Measurements from ENCODE around the gene MXRA8.

MXRA8 gene

DNA sequence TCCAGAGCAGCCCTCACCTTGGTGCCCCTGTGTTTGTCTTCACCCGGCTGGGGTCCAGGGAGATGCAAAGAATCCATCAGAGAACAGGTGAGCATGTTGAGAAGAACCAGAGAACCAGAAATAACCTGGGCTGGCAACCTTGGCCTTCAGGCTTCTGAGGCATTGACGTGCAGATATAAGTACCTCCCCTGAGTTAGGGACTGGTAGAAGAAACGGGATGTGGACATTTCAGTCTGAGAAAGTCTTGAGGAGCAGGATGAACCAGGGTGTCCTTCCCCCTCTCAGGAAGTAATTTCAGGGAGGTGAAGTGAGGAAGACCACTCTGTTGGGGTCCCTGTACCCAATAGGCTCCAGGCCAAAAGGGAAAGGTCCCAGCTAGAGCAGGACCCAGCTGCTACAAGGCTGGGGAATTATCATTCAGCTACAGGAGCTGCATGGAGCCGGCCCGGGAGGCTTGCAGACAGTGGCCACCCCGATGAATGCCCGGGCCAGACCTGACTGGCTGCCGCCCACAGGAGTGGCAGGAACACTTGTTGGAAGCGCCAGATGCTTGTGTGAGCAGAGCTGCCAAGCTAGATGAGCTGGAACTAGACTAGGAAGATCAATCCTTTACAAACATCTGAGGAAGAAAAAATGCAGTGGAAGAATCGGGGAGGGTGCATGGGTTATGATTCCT is 18.3 kb upstream of the MXRA8 start:
- Histone ChIP-seq H3K4ac (ENCODE audit: low read depth in 1 of 2, low read length in 2 of 2) (peak overlapping the region in 1 of 2 experiments; percentile 30), H3K14ac (ENCODE audit: low read length in 2 of 2) (no peak overlapping the region), H2BK5ac (ENCODE audit: low read depth, low read length, poor library complexity, severe bottlenecking) (no peak overlapping the region), H2AK5ac (ENCODE audit: low read length, severe bottlenecking) (peak overlapping the region; percentile 47), H3K4me1 (ENCODE audit: control insufficient read depth, insufficient read depth, low read depth, low read length) (peaks cover 26% of the 10 kb centered on the region), H3K27me3 (ENCODE audit: control insufficient read depth in 1 of 2, insufficient read depth in 1 of 2, low read length in 2 of 2) (no peaks in the 10 kb centered on the region), H2AFZ (ENCODE audit: low read depth, low read length) (no peak overlapping the region), H2BK15ac (ENCODE audit: low read depth, poor library complexity, severe bottlenecking) (no peak overlapping the region), H4K8ac (ENCODE audit: low read length) (no peak overlapping the region), H3K9ac (ENCODE audit: low read length) (peak overlapping the region; percentile 94), H3K18ac (ENCODE audit: low read depth in 1 of 2, low read length in 2 of 2) (no peak overlapping the region), H3K4me2 (ENCODE audit: low read length, poor library complexity, severe bottlenecking) (no peak overlapping the region), H3K36me3 (ENCODE audit: control insufficient read depth in 1 of 2, insufficient read depth in 2 of 2, low read depth in 1 of 2, low read length in 2 of 2) (peaks cover 24 to 47% of the 10 kb centered on the region in 2 experiments), H4K91ac (ENCODE audit: low read length) (no peak overlapping the region), H3K4me3 (ENCODE audit: insufficient read depth in 1 of 2, low read depth in 1 of 2, low read length in 2 of 2) (peak overlapping the region in 1 of 2 experiments; percentile 93), H2BK120ac (ENCODE audit: low read depth, low read length) (no peak overlapping the region), H2BK12ac (ENCODE audit: low read length in 2 of 2) (no peak overlapping the region), H3K9me3 (ENCODE audit: control insufficient read depth, low read length) (no peaks in the 10 kb centered on the region), H3K27ac (ENCODE audit: low read length, poor library complexity, severe bottlenecking) (no peak overlapping the region), H3K79me1 (replicated peaks; ENCODE audit: low read length, poor library complexity, severe bottlenecking) (peaks cover 28% of the 10 kb centered on the region), H3K23ac (ENCODE audit: low read length in 2 of 2) (no peak overlapping the region)
- DNase-seq, result no peak
- 95% methylated on average over 10 of the region's 10 CpGs for WGBS

- Histone ChIP-seq H2BK5ac (ENCODE audit: low read depth, low read length, poor library complexity, severe bottlenecking) (peak within 1 kb of the TSS; percentile 19), H3K79me1 (replicated peaks; ENCODE audit: low read length, poor library complexity, severe bottlenecking) (peaks cover 18% of the 10 kb centered on the region), H3K9ac (ENCODE audit: low read length) (peak within 1 kb of the TSS; percentile 94), H3K18ac (ENCODE audit: low read depth in 1 of 2, low read length in 2 of 2) (peak within 1 kb of the TSS; percentile 96), H4K91ac (ENCODE audit: low read length) (peak within 1 kb of the TSS; percentile 93), H2BK15ac (ENCODE audit: low read depth, poor library complexity, severe bottlenecking) (no peak within 1 kb of the TSS), H2BK120ac (ENCODE audit: low read depth, low read length) (peak within 1 kb of the TSS; percentile 43), H3K4me3 (ENCODE audit: insufficient read depth in 1 of 2, low read depth in 1 of 2, low read length in 2 of 2) (peak within 1 kb of the TSS; percentile 92 to 93), H3K4me1 (ENCODE audit: control insufficient read depth, insufficient read depth, low read depth, low read length) (peaks cover 35% of the 10 kb centered on the region), H3K14ac (ENCODE audit: low read length in 2 of 2) (peak within 1 kb of the TSS; percentile 59 to 88), H3K23ac (ENCODE audit: low read length in 2 of 2) (peak within 1 kb of the TSS in 1 of 2 experiments; percentile 43), H2AK5ac (ENCODE audit: low read length, severe bottlenecking) (peak within 1 kb of the TSS; percentile 47), H3K27me3 (ENCODE audit: control insufficient read depth in 1 of 2, insufficient read depth in 1 of 2, low read length in 2 of 2) (no peaks in the 10 kb centered on the region), H3K36me3 (ENCODE audit: control insufficient read depth in 1 of 2, insufficient read depth in 2 of 2, low read depth in 1 of 2, low read length in 2 of 2) (peaks cover 11 to 44% of the 10 kb centered on the region in 2 experiments), H3K4ac (ENCODE audit: low read depth in 1 of 2, low read length in 2 of 2) (peak within 1 kb of the TSS; percentile 69 to 91), H2BK12ac (ENCODE audit: low read length in 2 of 2) (peak within 1 kb of the TSS in 1 of 2 experiments; percentile 40), H4K8ac (ENCODE audit: low read length) (peak within 1 kb of the TSS; percentile 96), H3K9me3 (ENCODE audit: control insufficient read depth, low read length) (no peaks in the 10 kb centered on the region), H2AFZ (ENCODE audit: low read depth, low read length) (peak within 1 kb of the TSS; percentile 75), H3K4me2 (ENCODE audit: low read length, poor library complexity, severe bottlenecking) (peak within 1 kb of the TSS; percentile 92), H3K27ac (ENCODE audit: low read length, poor library complexity, severe bottlenecking) (peak within 1 kb of the TSS; percentile 70)
- peak; percentile 100 for DNase-seq
- under 1% methylated on average over 85 of the region's 85 CpGs for WGBS
These were observed 16.7 kb upstream of the MXRA8 start, which contains the start of gene AURKAIP1 for GRCh38 chr1:1374929-1375662. AURKAIP1 (minus strand) TSS chr1:1375207; CDS start chr1:1374756, 451 bp downstream.

GRCh38 chr1:1374589-1374928 is 16.2 kb upstream of the MXRA8 start:
- H4K91ac ChIP-seq (ENCODE audit: low read length), result peak overlapping the region; percentile 93
- H3K23ac ChIP-seq (ENCODE audit: low read length in 2 of 2), result peak overlapping the region in 1 of 2 experiments; percentile 43
- H3K9ac ChIP-seq (ENCODE audit: low read length), result peak overlapping the region; percentile 94
- peak overlapping the region; percentile 59 to 88 for H3K14ac ChIP-seq (ENCODE audit: low read length in 2 of 2)
- H2AK5ac ChIP-seq (ENCODE audit: low read length, severe bottlenecking), result no peak overlapping the region
- H3K4me2 ChIP-seq (ENCODE audit: low read length, poor library complexity, severe bottlenecking), result peak overlapping the region; percentile 92
- H3K79me1 ChIP-seq (replicated peaks; ENCODE audit: low read length, poor library complexity, severe bottlenecking), result peaks cover 18% of the 10 kb centered on the region
- no peaks in the 10 kb centered on the region for H3K27me3 ChIP-seq (ENCODE audit: control insufficient read depth in 1 of 2, insufficient read depth in 1 of 2, low read length in 2 of 2)
- peaks cover 11 to 44% of the 10 kb centered on the region in 2 experiments for H3K36me3 ChIP-seq (ENCODE audit: control insufficient read depth in 1 of 2, insufficient read depth in 2 of 2, low read depth in 1 of 2, low read length in 2 of 2)
- H2BK120ac ChIP-seq (ENCODE audit: low read depth, low read length), result peak overlapping the region; percentile 43
- 2% methylated on average over 24 of the region's 24 CpGs for WGBS
- peak overlapping the region; percentile 19 for H2BK5ac ChIP-seq (ENCODE audit: low read depth, low read length, poor library complexity, severe bottlenecking)
- H3K4me3 ChIP-seq (ENCODE audit: insufficient read depth in 1 of 2, low read depth in 1 of 2, low read length in 2 of 2), result peak overlapping the region; percentile 92 to 93
- H3K27ac ChIP-seq (ENCODE audit: low read length, poor library complexity, severe bottlenecking), result peak overlapping the region; percentile 22
- peak overlapping the region in 1 of 2 experiments; percentile 40 for H2BK12ac ChIP-seq (ENCODE audit: low read length in 2 of 2)
- peak overlapping the region; percentile 96 for H3K18ac ChIP-seq (ENCODE audit: low read depth in 1 of 2, low read length in 2 of 2)
- peak overlapping the region; percentile 69 to 91 for H3K4ac ChIP-seq (ENCODE audit: low read depth in 1 of 2, low read length in 2 of 2)
- H4K8ac ChIP-seq (ENCODE audit: low read length), result peak overlapping the region; percentile 96
- H2AFZ ChIP-seq (ENCODE audit: low read depth, low read length), result peak overlapping the region; percentile 75
- H3K9me3 ChIP-seq (ENCODE audit: control insufficient read depth, low read length), result no peaks in the 10 kb centered on the region
- no peak overlapping the region for H2BK15ac ChIP-seq (ENCODE audit: low read depth, poor library complexity, severe bottlenecking)
- peak; percentile 29 for DNase-seq
- peaks cover 35% of the 10 kb centered on the region for H3K4me1 ChIP-seq (ENCODE audit: control insufficient read depth, insufficient read depth, low read depth, low read length)
